Stimulated activated CD8-positive, alpha-beta memory T cell treated with anti-CD3 and anti-CD28 coated beads, Interleukin-7, amount 100 ng/mL, for 24 hours (primary cell): Measurements from ENCODE around the gene DAP3.
A peak's percentile ranks its signal among the peaks of the same experiment; 100 is the strongest.
"Not testable (repeated sequence)": the region's sequence is repeated elsewhere in the genome, so short reads cannot be mapped to it uniquely, and the experiment has no call there.

Source experiments
- DNase-seq: peaks from one replicate; pipeline ENCODE4 v3.0.0-alpha.2; 2020; ENCODE audit warnings: low read depth

The DAP3 gene

GRCh38 chr1:155718524-155719115 lies 29.7 kb downstream of the DAP3 start:
- DNase-seq = not testable (repeated sequence)

- no peak for DNase-seq
Measured at GRCh38 chr1:155719703-155720102, 30.8 kb downstream of the DAP3 start.

GRCh38 chr1:155725142-155725541 lies 36.3 kb downstream of the DAP3 start:
- DNase-seq = no peak

GRCh38 chr1:155729031-155729898 lies 40.4 kb downstream of the DAP3 start:
- DNase-seq = no peak

- DNase-seq = no peak
Measured at GRCh38 chr1:155740995-155741394, 52.1 kb downstream of the DAP3 start.

- no peak for DNase-seq
Measured at GRCh38 chr1:155741908-155742307, 53.0 kb downstream of the DAP3 start.

GRCh38 chr1:155744711-155745283 lies 55.9 kb downstream of the DAP3 start:
- no peak for DNase-seq

- DNase-seq = peak; percentile 97
Measured at GRCh38 chr1:155745284-155746228, 56.7 kb downstream of the DAP3 start.

- DNase-seq = not testable (repeated sequence)
Measured at GRCh38 chr1:155747586-155747985, 58.7 kb downstream of the DAP3 start.

- DNase-seq = not testable (repeated sequence)
Measured at GRCh38 chr1:155748141-155748540, 59.2 kb downstream of the DAP3 start.

GRCh38 chr1:155759017-155759416 lies 70.1 kb downstream of the DAP3 start:
- not testable (repeated sequence) for DNase-seq

- DNase-seq = no peak
Measured at GRCh38 chr1:155759966-155760630, 71.2 kb downstream of the DAP3 start.

GRCh38 chr1:155760751-155761475 lies 72.0 kb downstream of the DAP3 start:
- no peak for DNase-seq

- DNase-seq = no peak
Measured at GRCh38 chr1:155761736-155762405, 73.0 kb downstream of the DAP3 start.

- not testable (repeated sequence) for DNase-seq
Measured at GRCh38 chr1:155763090-155763815, 74.4 kb downstream of the DAP3 start.

- not testable (repeated sequence) for DNase-seq
Measured at GRCh38 chr1:155763989-155764388, 75.1 kb downstream of the DAP3 start.

- not testable (repeated sequence) for DNase-seq
Measured at GRCh38 chr1:155767399-155767989, 78.6 kb downstream of the DAP3 start.

- DNase-seq = no peak
Measured at GRCh38 chr1:155769257-155769656, 80.4 kb downstream of the DAP3 start.

GRCh38 chr1:155773221-155773620 lies 84.3 kb downstream of the DAP3 start:
- no peak for DNase-seq
